ENCODE measurements around the gene PAGE5. TPM values are rescaled to one million over a fixed set of nuclear protein-coding genes. Genes with fewer than 3 reads are reported as not detected.
A peak's percentile ranks its signal among the peaks of the same experiment; 100 is the strongest.

The PAGE5 gene, protein sequence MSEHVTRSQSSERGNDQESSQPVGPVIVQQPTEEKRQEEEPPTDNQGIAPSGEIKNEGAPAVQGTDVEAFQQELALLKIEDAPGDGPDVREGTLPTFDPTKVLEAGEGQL
- not detected for polyA plus RNA-seq (ENCODE audit: insufficient read length in 3 of 3)

GRCh38 chrX:55220119-55220794 is at the start of gene PAGE5:
TSS of gene PAGE5 (plus strand) at chrX:55220346. CDS start at chrX:55221383, 1,037 bp downstream.
- DNase-seq (ENCODE audit: low read depth in 3 of 3, low spot score in 2 of 3): no peak

- no peak for DNase-seq (ENCODE audit: low read depth in 3 of 3, low spot score in 2 of 3)
These were observed 32.9 kb upstream of the PAGE5 start for GRCh38 chrX:55187281-55187680.

GRCh38 chrX:55196688-55197087 is 23.5 kb upstream of the PAGE5 start:
- DNase-seq (ENCODE audit: low read depth in 3 of 3, low spot score in 2 of 3): no peak

- no peak for DNase-seq (ENCODE audit: low read depth in 3 of 3, low spot score in 2 of 3)
These were observed 18.1 kb upstream of the PAGE5 start for GRCh38 chrX:55201930-55202579.

GRCh38 chrX:55206162-55206941 is 13.8 kb upstream of the PAGE5 start:
- DNase-seq (ENCODE audit: low read depth in 3 of 3, low spot score in 2 of 3): no peak

- DNase-seq (ENCODE audit: low read depth in 3 of 3, low spot score in 2 of 3): no peak
These were observed 9.0 kb upstream of the PAGE5 start for GRCh38 chrX:55210931-55211677.

GRCh38 chrX:55213381-55213780 is 6.8 kb upstream of the PAGE5 start:
- DNase-seq (ENCODE audit: low read depth in 3 of 3, low spot score in 2 of 3): no peak

DNA sequence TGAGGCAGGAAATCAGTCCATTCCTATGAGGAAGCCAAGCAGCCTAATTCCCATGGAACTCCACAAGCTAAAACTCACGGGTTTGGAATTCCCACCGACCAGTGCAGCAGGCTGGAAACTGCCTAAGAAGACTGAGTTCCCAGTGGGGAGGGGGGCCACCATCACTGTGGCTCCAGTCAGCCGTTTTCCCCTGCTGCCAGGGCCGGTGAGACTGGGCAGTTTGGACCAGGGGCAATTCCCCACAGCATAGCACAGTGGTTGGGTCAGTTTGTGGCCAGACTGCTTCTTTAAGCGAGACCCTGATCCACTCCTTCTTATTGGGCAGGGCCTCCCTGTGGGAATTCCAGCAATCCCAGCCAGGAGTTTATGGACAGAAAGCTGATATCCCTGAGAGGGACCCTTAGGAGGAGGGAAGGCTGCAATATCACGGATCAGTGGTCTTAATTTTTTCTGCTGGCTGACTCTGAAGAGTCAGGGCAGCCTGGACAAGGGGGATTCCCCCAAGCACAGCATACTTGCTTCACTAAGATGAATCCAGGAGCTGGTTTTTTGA is 20.7 kb downstream of the PAGE5 start:
- peak in 1 of 3 donors; percentile 12 for DNase-seq (ENCODE audit: low read depth in 3 of 3, low spot score in 2 of 3)

DNA sequence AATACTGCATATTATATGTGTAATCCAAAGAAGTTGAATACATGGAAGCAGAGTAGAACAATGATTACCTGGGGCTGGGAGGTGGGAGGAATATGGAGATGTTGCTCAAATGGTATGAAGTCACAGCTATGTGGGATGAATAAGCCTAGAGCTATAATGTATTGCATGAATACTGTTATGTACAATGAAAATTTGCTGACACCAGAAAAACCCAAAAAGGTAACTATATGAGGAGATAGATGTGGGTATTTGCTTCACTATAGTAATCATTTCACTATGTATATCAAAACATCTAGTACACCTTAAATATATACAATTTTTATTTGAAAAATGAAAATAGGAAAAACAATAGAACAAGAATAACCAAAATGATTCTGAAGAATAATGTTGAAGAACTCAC is 33.4 kb downstream of the PAGE5 start:
- no peak for DNase-seq (ENCODE audit: low read depth in 3 of 3, low spot score in 2 of 3)

- DNase-seq (ENCODE audit: low read depth in 3 of 3, low spot score in 2 of 3): no peak
These were observed 40.7 kb downstream of the PAGE5 start for GRCh38 chrX:55260806-55261205.

DNA sequence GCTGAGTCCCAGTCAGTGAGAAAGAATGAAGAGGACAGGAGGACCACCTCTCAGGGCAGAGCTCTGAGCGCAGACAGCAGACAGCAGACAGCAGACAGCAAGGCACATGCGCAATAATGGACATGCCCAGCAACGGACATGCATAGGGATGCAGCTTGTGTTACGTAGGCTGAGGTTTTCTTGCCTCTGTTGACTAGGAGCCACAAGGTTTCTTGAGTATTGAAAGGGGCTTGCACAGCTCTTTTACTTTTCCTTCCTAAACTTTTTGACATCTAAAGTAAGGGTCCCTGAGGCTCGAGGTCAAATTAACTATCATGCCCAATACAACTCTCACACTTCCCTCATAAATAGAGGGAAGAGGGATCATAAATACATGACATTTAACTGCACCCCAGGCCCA is 44.7 kb downstream of the PAGE5 start, which contains the start of gene PAGE3:
Gene PAGE3 (minus strand): TSS at position 101 of the 400 bp plus-strand sequence. CDS start 1,013 bp downstream, outside the sequence.
- DNase-seq (ENCODE audit: low read depth in 3 of 3, low spot score in 2 of 3): no peak

Other genes starting within 250 kb of the PAGE5 start
- under 1 TPM; 0.38 to 0.54 (median 0.43) TPM for gene PFKFB1, start 226.2 kb upstream of the PAGE5 start, polyA plus RNA-seq (ENCODE audit: insufficient read length in 3 of 3)
- 10 to 100 TPM; 14.7 to 15.1 (median 15.0) TPM for gene APEX2, start 220.0 kb upstream of the PAGE5 start, polyA plus RNA-seq (ENCODE audit: insufficient read length in 3 of 3)
- 10 to 100 TPM; 13.6 to 23.3 (median 17.4) TPM for gene ALAS2, start 189.4 kb upstream of the PAGE5 start, polyA plus RNA-seq (ENCODE audit: insufficient read length in 3 of 3)
- not detected for gene PAGE2B, start 145.3 kb upstream of the PAGE5 start, polyA plus RNA-seq (ENCODE audit: insufficient read length in 3 of 3)
- gene PAGE2, start 131.3 kb upstream of the PAGE5 start, polyA plus RNA-seq (ENCODE audit: insufficient read length in 3 of 3): not detected
- not detected for gene PAGE3, start 44.6 kb downstream of the PAGE5 start, polyA plus RNA-seq (ENCODE audit: insufficient read length in 3 of 3)
- gene MAGEH1, start 231.8 kb downstream of the PAGE5 start, polyA plus RNA-seq (ENCODE audit: insufficient read length in 3 of 3): 10 to 100 TPM; 69.3 to 75.1 (median 72.2) TPM